ENCODE measurements around the gene SLC25A39.
A peak's percentile ranks its signal among the peaks of the same experiment; 100 is the strongest.

Gene SLC25A39

DNA sequence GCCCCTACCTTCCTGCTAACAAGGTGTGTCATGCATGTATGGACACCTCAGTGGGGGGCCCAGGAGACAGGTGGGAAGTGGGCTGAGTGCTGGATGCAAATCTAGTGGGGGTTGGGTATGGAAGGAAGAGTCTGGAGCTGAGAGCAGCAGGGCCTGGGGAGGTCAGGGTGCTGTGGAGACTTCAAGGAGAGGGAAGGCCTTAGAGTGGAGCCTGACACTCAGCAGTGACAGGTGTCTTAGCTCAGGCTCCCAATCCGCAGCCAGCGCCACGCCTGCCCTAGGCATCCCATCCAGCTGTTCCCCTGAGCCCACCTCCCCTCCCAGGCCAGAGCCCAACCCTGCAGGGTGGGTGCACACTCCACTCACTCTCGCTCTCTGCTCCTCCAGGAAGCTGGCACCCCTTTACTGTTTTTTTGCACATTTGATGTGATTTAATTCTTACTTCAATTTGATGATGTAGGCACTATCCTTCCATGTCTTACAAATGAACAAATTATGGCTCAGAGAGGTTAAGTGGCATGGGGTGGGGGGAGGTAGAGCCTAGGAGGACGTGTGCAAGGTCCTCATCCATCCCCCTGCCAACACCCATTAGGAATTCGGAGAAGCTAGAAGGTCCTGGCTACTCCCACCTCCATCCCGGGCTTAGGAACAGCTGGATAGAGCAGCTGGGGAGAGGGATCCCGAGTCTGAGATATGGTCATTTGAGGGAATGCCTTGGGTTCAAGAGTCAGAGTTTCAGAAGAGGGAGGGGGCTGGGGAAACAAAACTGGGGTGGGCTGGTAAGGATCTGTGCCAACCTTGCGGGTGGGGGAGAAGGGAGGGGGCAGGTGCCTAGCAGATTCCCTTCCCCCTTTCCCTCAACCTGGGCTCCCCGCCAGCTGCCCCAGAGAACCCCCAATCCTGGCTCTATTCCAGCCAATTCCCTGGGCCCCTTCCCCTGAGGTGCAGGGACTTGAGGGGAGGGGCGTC, 37.0 kb upstream of the SLC25A39 start:
- H3K4me3 ChIP-seq (ENCODE audit: extremely low read depth, insufficient read depth, low read length, poor library complexity, severe bottlenecking), result no peak overlapping the region
- peaks cover 8% of the 10 kb centered on the region for H3K36me3 ChIP-seq (ENCODE audit: control insufficient read depth, insufficient read depth, low read length)
- peaks cover 18% of the 10 kb centered on the region for H3K4me1 ChIP-seq (ENCODE audit: control insufficient read depth, insufficient read depth, low read length, poor library complexity, severe bottlenecking)
- 62 to 75% methylated on average over 3 to 5 of the region's 11 CpGs for WGBS, 2 experiments (ENCODE audit: insufficient coverage in 2 of 2)
- H3K9me3 ChIP-seq (ENCODE audit: control insufficient read depth, low read length), result no peaks in the 10 kb centered on the region
- H3K27ac ChIP-seq (ENCODE audit: low read depth, low read length, severe bottlenecking), result no peak overlapping the region

DNA sequence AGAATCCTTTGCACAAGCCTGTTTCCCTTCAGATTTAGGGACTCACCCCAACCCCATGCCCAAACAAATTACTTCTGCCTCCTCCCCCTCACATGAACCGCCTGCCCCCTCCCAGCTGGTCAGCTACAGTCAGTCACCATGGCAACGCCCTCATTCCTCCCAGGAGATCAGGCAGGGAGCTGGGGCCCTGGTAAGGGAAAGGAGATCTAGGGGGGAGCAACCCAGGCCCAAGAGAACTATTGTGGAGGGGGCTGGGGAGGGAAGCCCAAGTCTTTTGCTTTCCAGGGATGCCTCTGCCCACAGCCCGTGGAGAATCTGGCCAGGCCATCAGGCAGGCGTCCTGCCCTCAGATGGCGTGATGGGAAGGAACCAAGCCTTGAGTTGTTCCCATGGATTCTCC, 36.2 kb upstream of the SLC25A39 start:
- 57 to 63% methylated on average over 3 to 4 of the region's 5 CpGs for WGBS, 2 experiments (ENCODE audit: insufficient coverage in 2 of 2)
- Histone ChIP-seq H3K27ac (ENCODE audit: low read depth, low read length, severe bottlenecking) (no peak overlapping the region), H3K36me3 (ENCODE audit: control insufficient read depth, insufficient read depth, low read length) (peaks cover 13% of the 10 kb centered on the region), H3K9me3 (ENCODE audit: control insufficient read depth, low read length) (no peaks in the 10 kb centered on the region), H3K4me1 (ENCODE audit: control insufficient read depth, insufficient read depth, low read length, poor library complexity, severe bottlenecking) (peaks cover 18% of the 10 kb centered on the region), H3K4me3 (ENCODE audit: extremely low read depth, insufficient read depth, low read length, poor library complexity, severe bottlenecking) (no peak overlapping the region)

DNA sequence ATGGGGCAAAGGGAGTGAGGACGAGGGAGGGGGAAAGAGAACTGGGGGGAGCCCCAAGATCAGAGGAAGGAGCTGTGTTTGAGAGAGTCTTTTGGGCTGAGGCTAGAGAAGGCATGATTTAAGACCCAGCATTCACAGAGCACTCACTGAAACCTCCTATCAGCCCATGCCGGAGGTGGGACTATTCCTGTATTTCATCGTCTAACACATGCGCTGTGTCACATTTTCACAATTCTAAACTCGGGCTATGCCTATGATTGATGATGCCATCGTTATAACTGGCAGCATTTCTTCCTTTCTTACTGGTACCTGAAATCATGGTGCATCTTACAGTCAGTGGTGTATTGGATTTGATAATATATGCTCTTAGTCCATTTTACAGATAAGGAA, 35.5 kb upstream of the SLC25A39 start:
- Histone ChIP-seq H3K36me3 (ENCODE audit: control insufficient read depth, insufficient read depth, low read length) (peaks cover 17% of the 10 kb centered on the region), H3K27ac (ENCODE audit: low read depth, low read length, severe bottlenecking) (no peak overlapping the region), H3K9me3 (ENCODE audit: control insufficient read depth, low read length) (no peaks in the 10 kb centered on the region), H3K4me3 (ENCODE audit: extremely low read depth, insufficient read depth, low read length, poor library complexity, severe bottlenecking) (no peak overlapping the region), H3K4me1 (ENCODE audit: control insufficient read depth, insufficient read depth, low read length, poor library complexity, severe bottlenecking) (peaks cover 18% of the 10 kb centered on the region)
- 88 to 93% methylated on average over 5 of the region's 6 CpGs for WGBS, 2 experiments (ENCODE audit: insufficient coverage in 2 of 2)

DNA sequence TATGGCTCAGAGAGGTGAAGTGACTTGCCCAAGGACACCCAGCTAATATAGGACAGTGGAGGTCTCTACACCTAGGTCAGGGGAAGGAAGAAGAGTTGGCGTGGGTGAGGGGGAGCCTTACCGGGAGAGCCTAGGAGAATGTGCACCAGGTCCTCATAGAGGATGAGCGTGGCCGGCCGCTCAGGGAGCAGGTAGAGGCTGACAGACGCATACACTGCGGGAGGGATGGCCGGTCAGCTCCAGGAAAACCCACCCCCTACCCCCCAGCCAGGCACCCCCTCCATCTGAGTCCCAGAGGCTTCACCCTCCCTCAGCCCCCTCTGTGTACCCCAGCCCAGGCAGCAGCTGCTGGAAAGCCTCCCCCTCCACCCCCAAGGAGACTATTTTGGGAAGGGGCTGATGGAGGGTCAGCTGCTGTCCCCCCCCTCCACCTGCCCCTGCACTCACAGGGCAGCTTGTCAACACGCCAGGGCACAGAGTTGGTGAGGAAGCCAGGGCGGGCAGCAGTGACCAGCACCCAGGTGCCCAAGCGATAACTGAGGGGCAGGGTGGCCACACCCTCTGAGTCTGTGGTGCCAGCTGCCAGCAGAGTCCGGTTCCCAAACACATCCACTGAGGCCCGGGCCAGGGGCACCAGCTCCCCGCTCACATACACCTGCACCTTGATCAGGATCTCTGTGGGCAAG, 35.0 kb upstream of the SLC25A39 start:
- WGBS, 2 experiments (ENCODE audit: insufficient coverage in 2 of 2), result 91 to 100% methylated on average over 6 of the region's 14 CpGs
- Histone ChIP-seq H3K4me1 (ENCODE audit: control insufficient read depth, insufficient read depth, low read length, poor library complexity, severe bottlenecking) (peaks cover 18% of the 10 kb centered on the region), H3K36me3 (ENCODE audit: control insufficient read depth, insufficient read depth, low read length) (peaks cover 20% of the 10 kb centered on the region), H3K9me3 (ENCODE audit: control insufficient read depth, low read length) (no peaks in the 10 kb centered on the region), H3K27ac (ENCODE audit: low read depth, low read length, severe bottlenecking) (no peak overlapping the region), H3K4me3 (ENCODE audit: extremely low read depth, insufficient read depth, low read length, poor library complexity, severe bottlenecking) (no peak overlapping the region)

DNA sequence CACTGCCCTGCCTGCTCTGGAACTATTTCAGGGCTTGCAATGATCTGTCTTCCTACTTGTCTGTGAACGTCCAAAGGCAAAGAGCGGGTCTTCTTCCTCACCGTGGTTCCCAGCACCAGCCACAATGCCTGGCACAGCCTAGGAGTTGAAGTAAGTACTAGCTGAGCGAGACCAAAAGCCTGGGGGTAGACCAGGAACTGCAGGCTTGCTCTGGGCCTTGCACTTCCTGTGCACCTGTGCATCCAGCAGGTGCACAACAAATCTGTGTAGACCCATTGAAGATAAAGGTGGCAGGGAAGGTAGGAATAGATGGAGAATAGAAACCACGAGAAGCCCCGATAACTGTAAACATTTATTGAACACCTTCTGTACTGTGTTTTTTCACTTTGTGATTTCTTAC, 34.4 kb upstream of the SLC25A39 start:
- Histone ChIP-seq H3K9me3 (ENCODE audit: control insufficient read depth, low read length) (no peaks in the 10 kb centered on the region), H3K36me3 (ENCODE audit: control insufficient read depth, insufficient read depth, low read length) (peaks cover 20% of the 10 kb centered on the region), H3K4me1 (ENCODE audit: control insufficient read depth, insufficient read depth, low read length, poor library complexity, severe bottlenecking) (peaks cover 18% of the 10 kb centered on the region), H3K27ac (ENCODE audit: low read depth, low read length, severe bottlenecking) (no peak overlapping the region), H3K4me3 (ENCODE audit: extremely low read depth, insufficient read depth, low read length, poor library complexity, severe bottlenecking) (no peak overlapping the region)
- WGBS, 2 experiments (ENCODE audit: insufficient coverage in 2 of 2), result 93 to 96% methylated on average over 5 to 6 of the region's 6 CpGs

DNA sequence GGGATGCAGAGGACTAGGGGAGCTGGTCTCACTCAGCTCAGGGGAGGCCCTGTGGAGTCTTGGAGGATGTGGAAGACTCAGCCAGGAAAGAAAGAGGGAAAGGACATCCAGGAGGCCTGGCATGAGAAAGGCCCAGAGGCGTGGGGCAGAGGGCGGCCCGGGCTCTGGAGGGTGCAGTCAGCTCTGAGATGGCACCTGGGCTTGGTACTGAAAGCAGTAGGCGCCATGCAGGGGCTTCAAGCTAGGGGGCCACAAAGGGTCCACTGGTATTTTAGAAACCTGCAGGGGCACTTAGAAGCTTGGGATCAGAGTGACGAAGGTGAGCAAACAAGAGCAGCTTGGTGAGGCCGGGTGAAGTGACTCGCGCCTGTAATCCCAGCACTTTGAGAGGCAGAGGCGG, 33.4 kb upstream of the SLC25A39 start:
- Histone ChIP-seq H3K36me3 (ENCODE audit: control insufficient read depth, insufficient read depth, low read length) (peaks cover 22% of the 10 kb centered on the region), H3K4me3 (ENCODE audit: extremely low read depth, insufficient read depth, low read length, poor library complexity, severe bottlenecking) (no peak overlapping the region), H3K9me3 (ENCODE audit: control insufficient read depth, low read length) (no peaks in the 10 kb centered on the region), H3K27ac (ENCODE audit: low read depth, low read length, severe bottlenecking) (no peak overlapping the region), H3K4me1 (ENCODE audit: control insufficient read depth, insufficient read depth, low read length, poor library complexity, severe bottlenecking) (peaks cover 18% of the 10 kb centered on the region)
- WGBS, 2 experiments (ENCODE audit: insufficient coverage in 2 of 2), result 93 to 96% methylated on average over 9 of the region's 9 CpGs

DNA sequence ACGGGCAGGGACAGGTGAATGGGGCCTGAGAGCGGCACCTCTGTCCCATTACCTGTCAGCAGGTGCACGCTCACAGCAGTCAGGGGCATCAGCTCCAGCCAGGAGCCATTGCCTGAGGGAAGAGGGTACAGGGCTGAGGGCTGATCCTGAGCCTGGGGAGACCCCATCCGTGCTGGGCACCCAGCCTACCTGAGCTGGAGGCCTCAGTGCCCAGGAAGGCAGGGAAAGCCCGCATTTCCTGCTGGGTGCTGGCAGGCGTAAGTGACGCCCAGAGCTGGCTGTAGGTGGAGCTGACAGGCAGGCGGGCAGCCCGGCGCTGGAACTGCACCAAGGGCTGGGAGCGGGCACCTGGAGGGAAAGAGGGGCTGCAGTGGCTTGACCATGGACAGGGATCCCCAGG, 31.6 kb upstream of the SLC25A39 start:
- Histone ChIP-seq H3K27ac (ENCODE audit: low read depth, low read length, severe bottlenecking) (no peak overlapping the region), H3K4me3 (ENCODE audit: extremely low read depth, insufficient read depth, low read length, poor library complexity, severe bottlenecking) (no peak overlapping the region), H3K4me1 (ENCODE audit: control insufficient read depth, insufficient read depth, low read length, poor library complexity, severe bottlenecking) (peaks cover 6% of the 10 kb centered on the region), H3K36me3 (ENCODE audit: control insufficient read depth, insufficient read depth, low read length) (peaks cover 40% of the 10 kb centered on the region), H3K9me3 (ENCODE audit: control insufficient read depth, low read length) (no peaks in the 10 kb centered on the region)
- 93 to 98% methylated on average over 9 to 11 of the region's 11 CpGs for WGBS, 2 experiments (ENCODE audit: insufficient coverage in 2 of 2)

DNA sequence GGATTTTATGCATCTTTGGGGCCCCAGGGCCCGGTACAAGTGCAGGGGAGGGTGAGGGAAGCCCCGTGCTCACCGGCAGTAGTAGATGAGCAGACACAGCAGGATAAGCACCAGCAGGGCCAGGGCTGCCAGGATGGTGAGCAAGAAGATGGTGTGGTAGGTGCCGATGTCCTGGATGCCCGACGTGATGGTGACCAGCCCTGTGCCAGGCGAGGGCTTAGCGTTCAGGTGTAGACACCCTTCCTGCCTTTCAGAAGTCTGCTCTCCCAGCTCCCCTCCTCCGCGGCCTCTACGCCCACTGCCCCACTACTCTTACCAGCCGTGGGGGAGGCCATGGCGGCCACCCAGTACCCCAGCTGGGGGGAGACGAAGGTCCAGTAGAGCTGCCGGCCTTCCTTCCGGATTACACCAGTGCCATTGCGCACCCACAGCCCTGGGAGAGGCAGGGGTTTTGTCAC, 31.0 kb upstream of the SLC25A39 start:
- Histone ChIP-seq H3K4me1 (ENCODE audit: control insufficient read depth, insufficient read depth, low read length, poor library complexity, severe bottlenecking) (peaks cover under 1% of the 10 kb centered on the region), H3K9me3 (ENCODE audit: control insufficient read depth, low read length) (no peaks in the 10 kb centered on the region), H3K36me3 (ENCODE audit: control insufficient read depth, insufficient read depth, low read length) (peaks cover 45% of the 10 kb centered on the region), H3K27ac (ENCODE audit: low read depth, low read length, severe bottlenecking) (no peak overlapping the region), H3K4me3 (ENCODE audit: extremely low read depth, insufficient read depth, low read length, poor library complexity, severe bottlenecking) (no peak overlapping the region)
- 94 to 97% methylated on average over 14 to 16 of the region's 17 CpGs for WGBS, 2 experiments (ENCODE audit: insufficient coverage in 2 of 2)

DNA sequence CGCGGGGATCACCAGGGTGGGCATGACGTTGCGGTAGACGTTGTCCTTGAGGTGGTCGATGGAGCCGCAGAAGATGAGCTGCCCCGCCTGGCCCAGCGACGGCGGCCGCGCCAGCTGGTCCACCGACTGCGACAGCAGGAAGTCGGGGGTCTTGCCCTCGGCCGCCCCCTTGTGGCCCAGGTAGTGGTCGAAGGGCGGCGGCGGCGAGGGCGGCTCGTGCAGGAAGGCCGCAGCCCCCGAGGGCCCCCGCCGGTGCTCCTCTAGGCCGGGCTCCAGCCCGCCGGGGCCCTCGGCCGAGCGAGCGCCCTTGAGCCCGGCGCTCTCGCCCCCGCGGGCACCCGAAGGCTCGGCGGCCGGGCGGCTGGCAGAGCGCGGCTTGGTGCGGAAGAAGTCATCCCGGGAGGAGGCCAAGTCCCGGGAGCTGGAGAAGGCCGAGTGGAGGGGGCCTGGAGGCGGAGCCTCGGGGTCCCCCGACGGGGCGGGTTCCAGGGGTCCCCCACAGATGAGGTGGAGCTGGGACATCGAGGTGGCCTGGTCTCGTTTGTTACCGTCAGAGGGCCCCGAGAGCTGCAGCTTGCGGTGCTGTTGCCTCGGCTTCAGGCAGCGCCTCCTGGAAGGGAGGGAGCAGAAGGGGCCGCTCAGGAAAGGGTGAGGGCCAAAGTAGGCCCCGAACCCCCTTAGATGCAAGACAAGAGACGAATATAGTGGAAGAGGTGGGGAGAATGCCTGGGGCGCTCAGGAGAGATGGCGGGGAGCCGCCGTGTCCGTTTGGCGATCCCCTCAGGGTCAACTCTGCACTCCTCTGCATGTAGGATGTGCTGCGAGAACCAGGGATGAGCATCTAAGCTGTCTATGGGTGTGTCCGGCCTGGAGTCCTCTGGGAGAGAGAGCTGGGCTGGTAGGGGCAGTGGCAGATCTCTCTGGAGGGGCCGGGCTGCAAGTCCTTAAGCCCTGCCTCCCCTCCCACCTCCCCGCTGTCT, 30.2 kb upstream of the SLC25A39 start:
- 38 to 42% methylated on average over 66 to 74 of the region's 77 CpGs for WGBS, 2 experiments (ENCODE audit: insufficient coverage in 2 of 2)
- Histone ChIP-seq H3K4me1 (ENCODE audit: control insufficient read depth, insufficient read depth, low read length, poor library complexity, severe bottlenecking) (no peaks in the 10 kb centered on the region), H3K36me3 (ENCODE audit: control insufficient read depth, insufficient read depth, low read length) (peaks cover 49% of the 10 kb centered on the region), H3K9me3 (ENCODE audit: control insufficient read depth, low read length) (no peaks in the 10 kb centered on the region), H3K4me3 (ENCODE audit: extremely low read depth, insufficient read depth, low read length, poor library complexity, severe bottlenecking) (no peak overlapping the region), H3K27ac (ENCODE audit: low read depth, low read length, severe bottlenecking) (no peak overlapping the region)

DNA sequence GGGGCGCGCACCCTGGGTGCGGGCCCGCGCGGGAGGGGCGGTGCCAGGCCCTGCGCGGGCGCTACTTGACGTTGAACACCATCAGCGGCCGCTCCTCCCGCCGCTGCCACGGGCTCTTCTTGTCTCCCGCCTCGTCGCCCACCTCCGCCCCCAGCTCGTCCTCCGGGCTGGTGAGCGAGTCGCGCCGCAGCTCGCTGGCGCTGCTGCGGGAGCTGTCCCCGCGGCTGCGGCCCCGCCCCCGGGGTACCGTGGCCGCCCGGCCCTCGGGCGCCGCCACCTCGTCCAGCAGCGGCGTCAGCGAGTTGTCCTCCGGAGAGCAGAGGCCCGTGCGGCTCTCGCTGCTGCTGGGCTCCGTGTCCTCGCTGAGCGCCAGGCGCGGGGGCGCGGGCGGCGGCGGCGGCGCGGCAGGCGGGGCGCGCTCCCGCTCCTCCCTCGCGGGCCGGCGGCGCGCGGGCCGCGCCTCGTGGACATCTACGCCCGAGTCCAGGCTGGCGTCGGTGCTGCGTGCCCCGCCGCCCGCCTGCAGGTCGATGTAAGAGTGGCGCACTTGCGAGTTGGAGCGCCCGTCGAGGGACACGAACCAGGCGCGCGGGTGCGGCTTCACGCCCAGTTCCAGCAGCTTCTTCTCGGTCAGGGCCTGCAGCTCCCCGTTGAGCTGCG, 29.2 kb upstream of the SLC25A39 start:
- no peak overlapping the region for H3K27ac ChIP-seq (ENCODE audit: low read depth, low read length, severe bottlenecking)
- peak overlapping the region; percentile 22 for H3K4me3 ChIP-seq (ENCODE audit: extremely low read depth, insufficient read depth, low read length, poor library complexity, severe bottlenecking)
- no peaks in the 10 kb centered on the region for H3K4me1 ChIP-seq (ENCODE audit: control insufficient read depth, insufficient read depth, low read length, poor library complexity, severe bottlenecking)
- H3K9me3 ChIP-seq (ENCODE audit: control insufficient read depth, low read length), result no peaks in the 10 kb centered on the region
- WGBS, 2 experiments (ENCODE audit: insufficient coverage in 2 of 2), result 15 to 22% methylated on average over 59 to 88 of the region's 98 CpGs
- H3K36me3 ChIP-seq (ENCODE audit: control insufficient read depth, insufficient read depth, low read length), result peaks cover 50% of the 10 kb centered on the region
